ENCODE measurements around the gene RAD51B. TPM values are rescaled to one million over a fixed set of nuclear protein-coding genes. Genes with fewer than 3 reads are reported as not detected.

The RAD51B gene
- total and polyA plus RNA-seq, 4 donors = 2.5 to 95.0 (median 9.6) TPM

DNA sequence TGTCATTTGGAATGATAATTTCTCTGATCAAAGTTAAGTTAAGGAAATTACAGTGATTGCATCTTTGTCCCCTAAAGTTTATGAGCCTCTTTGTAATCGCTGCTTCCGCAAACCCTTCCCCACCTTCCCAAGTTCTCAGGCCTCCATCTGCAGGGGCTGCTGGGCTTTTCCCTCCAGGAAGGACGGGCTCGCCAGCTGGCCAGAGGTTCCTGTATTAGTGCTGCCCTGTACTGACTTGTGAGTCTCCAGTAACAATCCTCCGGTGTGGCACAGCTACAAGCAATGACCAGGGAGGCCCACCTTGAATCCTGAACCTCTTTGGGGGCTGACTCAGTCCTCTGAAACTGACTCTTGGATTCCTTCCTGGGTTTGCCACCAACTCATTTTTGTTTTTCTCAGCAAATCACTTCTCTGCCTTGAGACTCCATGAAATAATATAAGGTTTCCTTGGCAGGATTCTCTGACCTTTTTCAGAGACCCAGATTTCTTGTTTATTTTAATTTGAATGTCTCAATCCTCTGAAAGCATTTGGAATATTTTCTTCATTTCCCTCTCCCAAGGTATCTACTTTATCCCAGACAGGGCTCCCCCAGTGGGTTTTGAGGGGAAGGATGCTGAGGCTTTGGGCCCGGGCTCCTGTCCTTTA lies 574.7 kb downstream of the RAD51B start:
- peak overlapping the region in 1 of 2 donors; percentile 71 for H3K27ac ChIP-seq (ENCODE audit: low read depth in 1 of 2, low read length in 1 of 2)
- TF ChIP-seq, protein P1, sequence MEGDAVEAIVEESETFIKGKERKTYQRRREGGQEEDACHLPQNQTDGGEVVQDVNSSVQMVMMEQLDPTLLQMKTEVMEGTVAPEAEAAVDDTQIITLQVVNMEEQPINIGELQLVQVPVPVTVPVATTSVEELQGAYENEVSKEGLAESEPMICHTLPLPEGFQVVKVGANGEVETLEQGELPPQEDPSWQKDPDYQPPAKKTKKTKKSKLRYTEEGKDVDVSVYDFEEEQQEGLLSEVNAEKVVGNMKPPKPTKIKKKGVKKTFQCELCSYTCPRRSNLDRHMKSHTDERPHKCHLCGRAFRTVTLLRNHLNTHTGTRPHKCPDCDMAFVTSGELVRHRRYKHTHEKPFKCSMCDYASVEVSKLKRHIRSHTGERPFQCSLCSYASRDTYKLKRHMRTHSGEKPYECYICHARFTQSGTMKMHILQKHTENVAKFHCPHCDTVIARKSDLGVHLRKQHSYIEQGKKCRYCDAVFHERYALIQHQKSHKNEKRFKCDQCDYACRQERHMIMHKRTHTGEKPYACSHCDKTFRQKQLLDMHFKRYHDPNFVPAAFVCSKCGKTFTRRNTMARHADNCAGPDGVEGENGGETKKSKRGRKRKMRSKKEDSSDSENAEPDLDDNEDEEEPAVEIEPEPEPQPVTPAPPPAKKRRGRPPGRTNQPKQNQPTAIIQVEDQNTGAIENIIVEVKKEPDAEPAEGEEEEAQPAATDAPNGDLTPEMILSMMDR (IDR thresholded peaks at IDR 0.05; ENCODE audit: control extremely low read depth, extremely low read depth) = no peak
- WGBS, 2 donors = 74 to 76% methylated on average over 6 of the region's 6 CpGs
- no peaks in the 10 kb centered on the region for H3K27me3 ChIP-seq (ENCODE audit: control insufficient read depth in 3 of 3, insufficient read depth in 3 of 3, low read length in 2 of 3)
- peaks cover 11 to 73% (median 39%) of the 10 kb centered on the region in 5 donors for H3K4me1 ChIP-seq (ENCODE audit: control insufficient read depth in 5 of 5, insufficient read depth in 5 of 5, low read length in 5 of 5)
- no peaks in the 10 kb centered on the region for H3K36me3 ChIP-seq (ENCODE audit: control insufficient read depth in 4 of 4, insufficient read depth in 4 of 4, low read length in 4 of 4)
- peak overlapping the region in 1 of 2 donors; percentile 68 for H3K9ac ChIP-seq (ENCODE audit: insufficient read depth in 1 of 2, low read length in 2 of 2)
- H3K9me3 ChIP-seq (ENCODE audit: control insufficient read depth in 4 of 4, insufficient read depth in 3 of 4, low read length in 3 of 4) = no peaks in the 10 kb centered on the region
- ATAC-seq (ENCODE audit: insufficient read depth, low FRiP score) (no peak), DNase-seq (peak in 2 of 3 donors; percentile 58 to 67)
- no peak overlapping the region for H3K4me3 ChIP-seq

DNA sequence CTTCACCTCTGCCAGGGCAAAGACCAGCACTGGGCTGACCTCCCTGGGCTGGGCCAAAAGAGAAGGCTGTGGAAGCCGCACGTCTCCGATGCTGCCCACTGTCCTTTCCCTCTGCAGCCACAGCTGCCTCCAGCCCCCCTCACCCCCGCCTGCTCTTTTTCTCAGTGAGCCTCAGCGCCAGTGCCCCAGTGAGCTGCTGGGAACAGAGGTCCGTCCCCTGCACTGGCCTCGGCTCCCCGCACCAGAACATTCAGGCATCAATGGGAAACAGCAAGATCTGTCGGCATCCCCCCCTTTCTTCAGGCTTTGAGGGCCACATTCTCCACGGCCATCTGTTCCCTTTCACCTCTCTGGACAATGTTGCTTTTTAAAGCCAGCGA lies 575.2 kb downstream of the RAD51B start:
- H3K4me3 ChIP-seq = no peak overlapping the region
- 77 to 85% methylated on average over 11 of the region's 11 CpGs for WGBS, 2 donors
- H3K4me1 ChIP-seq (ENCODE audit: control insufficient read depth in 5 of 5, insufficient read depth in 5 of 5, low read length in 5 of 5) = peaks cover 11 to 73% (median 39%) of the 10 kb centered on the region in 5 donors
- ATAC-seq (ENCODE audit: insufficient read depth, low FRiP score) (no peak), DNase-seq (peak in 1 of 3 donors; percentile 49)
- TF ChIP-seq, protein P1 (IDR thresholded peaks at IDR 0.05; ENCODE audit: control extremely low read depth, extremely low read depth) = no peak
- peak overlapping the region in 1 of 2 donors; percentile 71 for H3K27ac ChIP-seq (ENCODE audit: low read depth in 1 of 2, low read length in 1 of 2)
- H3K27me3 ChIP-seq (ENCODE audit: control insufficient read depth in 3 of 3, insufficient read depth in 3 of 3, low read length in 2 of 3) = no peaks in the 10 kb centered on the region
- H3K9ac ChIP-seq (ENCODE audit: insufficient read depth in 1 of 2, low read length in 2 of 2) = peak overlapping the region in 1 of 2 donors; percentile 68
- H3K9me3 ChIP-seq (ENCODE audit: control insufficient read depth in 4 of 4, insufficient read depth in 3 of 4, low read length in 3 of 4) = no peaks in the 10 kb centered on the region
- no peaks in the 10 kb centered on the region for H3K36me3 ChIP-seq (ENCODE audit: control insufficient read depth in 4 of 4, insufficient read depth in 4 of 4, low read length in 4 of 4)

DNA sequence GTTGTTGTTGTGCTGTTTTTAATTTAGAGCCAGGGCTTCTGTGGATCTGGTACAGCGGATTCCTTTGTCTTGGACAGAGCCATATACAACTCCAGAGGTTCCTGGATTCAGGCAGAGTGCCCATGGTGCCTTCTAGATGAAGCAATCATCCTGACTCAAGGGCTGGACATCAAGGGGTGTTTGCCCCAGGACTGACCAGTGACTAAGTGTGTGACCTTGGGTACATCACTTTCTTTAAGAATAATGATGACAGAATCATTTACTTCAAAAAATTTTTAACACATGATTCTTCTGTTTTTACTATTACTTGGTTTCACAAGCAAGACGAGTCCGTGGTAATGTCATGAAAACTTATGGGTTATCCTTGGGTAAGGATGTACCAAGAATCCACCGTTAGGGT lies 576.0 kb downstream of the RAD51B start:
- Histone ChIP-seq H3K27me3 (ENCODE audit: control insufficient read depth in 3 of 3, insufficient read depth in 3 of 3, low read length in 2 of 3) (no peaks in the 10 kb centered on the region), H3K9ac (ENCODE audit: insufficient read depth in 1 of 2, low read length in 2 of 2) (peak overlapping the region in 1 of 2 donors; percentile 35), H3K9me3 (ENCODE audit: control insufficient read depth in 4 of 4, insufficient read depth in 3 of 4, low read length in 3 of 4) (no peaks in the 10 kb centered on the region), H3K4me1 (ENCODE audit: control insufficient read depth in 5 of 5, insufficient read depth in 5 of 5, low read length in 5 of 5) (peaks cover 11 to 72% (median 39%) of the 10 kb centered on the region in 5 donors), H3K36me3 (ENCODE audit: control insufficient read depth in 4 of 4, insufficient read depth in 4 of 4, low read length in 4 of 4) (no peaks in the 10 kb centered on the region), H3K27ac (ENCODE audit: low read depth in 1 of 2, low read length in 1 of 2) (no peak overlapping the region), H3K4me3 (no peak overlapping the region)
- ATAC-seq (ENCODE audit: insufficient read depth, low FRiP score) (no peak), DNase-seq (no peak)
- WGBS, 2 donors = 79 to 80% methylated on average over 4 of the region's 4 CpGs
- TF ChIP-seq, protein P1 (IDR thresholded peaks at IDR 0.05; ENCODE audit: control extremely low read depth, extremely low read depth) = no peak
